HepG2 (cell line): ENCODE results near the gene ADGRG6. TPM values are rescaled to one million over a fixed set of nuclear protein-coding genes. Genes with fewer than 3 reads are reported as not detected.

Experiments used
- ATAC-seq: fragments of 200-7000 bp; cut with Tn5 transposase; 3 replicates; pipeline ENCODE4 v1.9.1; 2020; ENCODE audit warnings: mild to moderate bottlenecking, moderate library complexity
- BruUV-seq: library from RNA; stranded (reverse); fragments of 400-500 nt; replicated peaks from 2 replicates; lab custom pipeline; 2021; lab: Mats Ljungman, UMichigan
- CTCF ChIA-PET: fragments of 300-600 bp; formaldehyde crosslinking; extraction: SDS; loops from one replicate; lab custom pipeline; 2021; ENCODE audit warnings: low total read pairs, inconsistent platforms, low intra/inter-chr PET ratio; lab: Yijun Ruan, JAX
- POLR2A ChIA-PET: fragments of 350-600 bp; sonication (Branson Sonifier 250); formaldehyde crosslinking; loops from one replicate; lab custom pipeline; 2020; ENCODE audit warnings: antibody characterized with exemption, inconsistent platforms; lab: Yijun Ruan, JAX
- DNase-seq: peaks from one replicate; pipeline ENCODE4 v3.0.0-alpha.2; 2015; ENCODE audit warnings: low spot score
- FAIRE-seq: peaks from 3 replicates; lab custom pipeline; 2011; peaks lifted over from hg19 to GRCh38; lab: Jason Lieb, UNC
- H2AFZ ChIP-seq: one replicate; pipeline ENCODE4 v1.6.1; 2011; ENCODE audit warnings: low read length, inconsistent platforms
- H3K27ac ChIP-seq: fragments of 300-600 bp; 3 replicates; pipeline ENCODE4 v1.8.0; 2011; ENCODE audit warnings: mixed run types, mild to moderate bottlenecking, mixed read lengths, low read length, inconsistent platforms; ENCODE audit not compliant: insufficient read depth; ENCODE audit errors: extremely low read length
- H3K27me3 ChIP-seq, 2 experiments: fragments of 200-600 bp in 1 of 2; 2 replicates in 1 of 2; 3 replicates in 1 of 2; pipeline versions ENCODE4 v1.6.0 to v1.8.0; 2011; ENCODE audit warnings: low read length in 2 of 2, mild to moderate bottlenecking in 2 of 2, moderate library complexity in 2 of 2, inconsistent platforms in 1 of 2; ENCODE audit not compliant: insufficient read depth in 2 of 2, control insufficient read depth in 1 of 2
- H3K36me3 ChIP-seq, 2 experiments: fragments of 200-600 bp in 1 of 2; replicated peaks in 1 of 2; 2 replicates in 1 of 2; 3 replicates in 1 of 2; pipeline versions ENCODE4 v1.5.1 to v1.8.0; 2011; ENCODE audit warnings: low read length in 2 of 2, inconsistent platforms in 1 of 2; ENCODE audit not compliant: insufficient read depth in 2 of 2, control insufficient read depth in 1 of 2
- H3K4me1 ChIP-seq: 2 replicates; pipeline ENCODE4 v1.5.1; 2012; ENCODE audit warnings: low read length, inconsistent platforms; ENCODE audit not compliant: insufficient read depth
- H3K4me2 ChIP-seq: 2 replicates; pipeline ENCODE4 v1.6.0; 2011; ENCODE audit warnings: low read depth, low read length, inconsistent platforms
- H3K4me3 ChIP-seq, 3 experiments: fragments of 200-600 bp in 1 of 3; sonication (generic), shearing (Covaris generic) in 1 of 3; replicated peaks in 1 of 3; 2 replicates each; pipeline ENCODE4 v1.5.1; 2011 to 2016; ENCODE audit warnings: low read length in 3 of 3, inconsistent platforms in 2 of 3, low read depth in 2 of 3, mild to moderate bottlenecking in 2 of 3, control low read depth in 1 of 3, mixed read lengths in 1 of 3; ENCODE audit not compliant: insufficient read depth in 1 of 3
- H3K79me2 ChIP-seq: one replicate; pipeline ENCODE4 v1.6.1; 2011; ENCODE audit warnings: low read length, inconsistent platforms; ENCODE audit not compliant: insufficient read depth
- H3K9ac ChIP-seq: 2 replicates; pipeline ENCODE4 v1.6.0; 2011; ENCODE audit warnings: mild to moderate bottlenecking, low read depth, low read length, inconsistent platforms; ENCODE audit not compliant: insufficient read depth
- H3K9me3 ChIP-seq: 2 replicates; pipeline ENCODE4 v1.5.1; 2012; ENCODE audit warnings: mild to moderate bottlenecking, low read length
- H4K20me1 ChIP-seq: 2 replicates; pipeline ENCODE4 v1.6.0; 2011; ENCODE audit warnings: inconsistent platforms, mild to moderate bottlenecking, low read length, moderate library complexity; ENCODE audit not compliant: insufficient read depth
- ARNTL ChIP-seq: sonication (generic); formaldehyde crosslinking; IDR thresholded peaks from 2 replicates; pipeline ENCODE4 v1.4.0; 2020; ENCODE audit warnings: mild to moderate bottlenecking, missing genetic modification reagents
- ATF2 ChIP-seq: sonication (generic); formaldehyde crosslinking; IDR thresholded peaks from 2 replicates; pipeline ENCODE4 v1.4.0; 2020; ENCODE audit warnings: missing genetic modification reagents
- ETV5 ChIP-seq: IDR thresholded peaks from 2 replicates; pipeline ENCODE4 v1.6.1; 2018; ENCODE audit warnings: missing biosample characterization, missing genetic modification reagents, inconsistent platforms, borderline replicate concordance
- FOXO1 ChIP-seq: sonication (generic); formaldehyde crosslinking; IDR thresholded peaks from 2 replicates; pipeline ENCODE4 v1.4.0; 2020; ENCODE audit warnings: missing genetic modification reagents
- HINFP ChIP-seq: sonication (generic); formaldehyde crosslinking; IDR thresholded peaks from 2 replicates; pipeline ENCODE4 v1.4.0; 2020; ENCODE audit warnings: low read depth, mild to moderate bottlenecking, missing genetic modification reagents
- ISX ChIP-seq: sonication (generic); formaldehyde crosslinking; conservative IDR thresholded peaks from 2 replicates; pipeline ENCODE4 v1.5.0; 2020; ENCODE audit warnings: missing genetic modification reagents
- NR2F2 ChIP-seq: IDR thresholded peaks from 2 replicates; pipeline ENCODE4 v1.6.1; 2012; ENCODE audit warnings: low read depth, inconsistent platforms, borderline replicate concordance
- PHF8 ChIP-seq: sonication (generic); formaldehyde crosslinking; IDR thresholded peaks from 2 replicates; pipeline ENCODE4 v1.5.0; 2020; ENCODE audit warnings: missing genetic modification reagents
- POLR2A ChIP-seq, 2 experiments: IDR thresholded peaks; 2 replicates each; pipeline ENCODE4 v1.6.1; 2011; ENCODE audit warnings: low read depth in 2 of 2, low read length in 2 of 2, mild to moderate bottlenecking in 1 of 2, moderate library complexity in 1 of 2; ENCODE audit not compliant: insufficient read depth in 1 of 2
- SKIL ChIP-seq: sonication (generic); formaldehyde crosslinking; IDR thresholded peaks from 2 replicates; pipeline ENCODE4 v1.8.0; 2022; ENCODE audit warnings: missing genetic modification reagents, mild to moderate bottlenecking, moderate library complexity, borderline replicate concordance
- SOX6 ChIP-seq, 2 experiments: fragments of 450-650 bp in 1 of 2; sonication (generic) in 1 of 2; formaldehyde crosslinking in 1 of 2; IDR thresholded peaks; 2 replicates each; pipeline versions ENCODE4 v1.4.0 to v1.6.1; 2017 to 2020; ENCODE audit warnings: antibody characterized with exemption in 1 of 2, mild to moderate bottlenecking in 1 of 2, missing genetic modification reagents in 1 of 2
- ZBTB42 ChIP-seq: sonication (generic); formaldehyde crosslinking; IDR thresholded peaks from 2 replicates; pipeline ENCODE4 v1.5.0; 2020; ENCODE audit warnings: mild to moderate bottlenecking, missing genetic modification reagents
- WGBS: methylation state at CpG from one replicate; pipeline ENCODE4 v1.1.6; 2017; ENCODE audit warnings: low lambda C conversion rate; 5-methylcytosine and 5-hydroxymethylcytosine counted together
- in situ Hi-C: cut with HindIII; loops from 2 replicates; pipeline ENCODE4 v1.10.0; 2017; ENCODE audit warnings: low pct_unique_long_range_greater_than_20kb; ENCODE audit not compliant: extremely low pct_ligation_motif_present
- intact Hi-C: fragments of 100-400 bp; cut with micrococcal nuclease; formaldehyde crosslinking; loops from one replicate; pipeline ENCODE4 v1.10.0; 2022; ENCODE audit not compliant: unreplicated experiment
- polyA plus RNA-seq, 8 experiments: library from polyadenylated mRNA; depleted of rRNA in 3 of 8; stranded (reverse) in 7 of 8; unstranded in 1 of 8; fragments of >200 nt; fragmentation: Illumina TruSeq in 4 of 8; extraction: Trizol in 4 of 8; gene quantifications; 2 replicates each; pipeline versions ENCODE4 v1.2.1 to v1.2.3, GENCODE V29; 2011 to 2016; ENCODE audit warnings: low read depth in 4 of 8, missing spikeins in 1 of 8, mixed read lengths in 1 of 8; ENCODE audit not compliant: insufficient read depth in 1 of 8
- total RNA-seq, 5 experiments: library from RNA; depleted of rRNA; stranded (reverse); fragments of >200 nt; fragmentation: Illumina TruSeq; extraction: Trizol; gene quantifications; 2 replicates each; pipeline ENCODE4 v1.2.3, GENCODE V29; 2016; ENCODE audit warnings: low read depth in 1 of 5
- TF ChIP-seq, protein P1 (sequence below): sonication (generic); formaldehyde crosslinking; IDR thresholded peaks from 2 replicates; pipeline ENCODE4 v1.4.0; 2020; ENCODE audit warnings: missing genetic modification reagents, mild to moderate bottlenecking, borderline replicate concordance

Gene ADGRG6
- total and polyA plus RNA-seq, 2 of the 13 experiments (the other 11 are each of a cell fraction or from before 2014, with no cell fraction given) = 129 to 249 TPM

GRCh38 chr6:142300758-142301650 is 803 bp upstream of the ADGRG6 start (continued):
- TF ChIP-seq SKIL (CRISPR knock-in tag) (no peak), SOX6 (IDR thresholded peaks at IDR 0.05) (no peak), SOX6 (CRISPR knock-in tag; IDR thresholded peaks at IDR 0.05) (peak; percentile 2; the same call in 1 of the 2 replicates), POLR2A (IDR thresholded peaks at IDR 0.05; ENCODE audit: insufficient read depth in 1 of 2, low read depth in 2 of 2, low read length in 2 of 2) (peak; percentile 31 to 55; a peak in 2 of 4 replicates), ETV5 (peak; percentile 57; the same call in 1 of the 2 replicates)

- H3K9ac ChIP-seq = peak overlapping the region; percentile 92
- FAIRE-seq = no peak
- TF ChIP-seq, protein P1, sequence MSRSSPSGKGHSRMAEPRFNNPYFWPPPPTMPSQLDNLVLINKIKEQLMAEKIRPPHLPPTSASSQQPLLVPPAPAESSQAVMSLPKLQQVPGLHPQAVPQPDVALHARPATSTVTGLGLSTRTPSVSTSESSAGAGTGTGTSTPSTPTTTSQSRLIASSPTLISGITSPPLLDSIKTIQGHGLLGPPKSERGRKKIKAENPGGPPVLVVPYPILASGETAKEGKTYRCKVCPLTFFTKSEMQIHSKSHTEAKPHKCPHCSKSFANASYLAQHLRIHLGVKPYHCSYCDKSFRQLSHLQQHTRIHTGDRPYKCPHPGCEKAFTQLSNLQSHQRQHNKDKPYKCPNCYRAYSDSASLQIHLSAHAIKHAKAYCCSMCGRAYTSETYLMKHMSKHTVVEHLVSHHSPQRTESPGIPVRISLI = peak; percentile 53; the same call in 1 of the 2 replicates
- TF ChIP-seq ATF2 (CRISPR knock-in tag) = no peak
- no peak for TF ChIP-seq ZBTB42 (CRISPR knock-in tag)
- no peak for TF ChIP-seq ARNTL (CRISPR knock-in tag)
- TF ChIP-seq NR2F2 = 0 out of 2 replicates have a peak, but pooled peaks have one; percentile 34
- TF ChIP-seq HINFP = peak; percentile 37; the same call in 1 of the 2 replicates
- peak; percentile 32; the same call in 1 of the 2 replicates for TF ChIP-seq PHF8 (CRISPR knock-in tag)
- no peak for TF ChIP-seq ISX (CRISPR knock-in tag)
- no peak for TF ChIP-seq FOXO1 (CRISPR knock-in tag)
Measured at GRCh38 chr6:142302421-142303175, 791 bp downstream of the ADGRG6 start.

More at GRCh38 chr6:142302421-142303175, 791 bp downstream of the ADGRG6 start:
- H3K27me3 ChIP-seq = no peaks in the 10 kb centered on the region; a peak in 1 of 5 replicates
- ChIA-PET POLR2A (interaction anchor here (1.1 to 4.3 kb wide), 12 partner anchors 16 to 78 kb away, joined by 3 to 58 read pairs (median 16); no protein-coding TSS in a partner anchor), CTCF (interaction anchor here (1.1 to 2.1 kb wide), 3 partner anchors 70 to 86 kb away, joined by 3 to 15 read pairs (median 7); no protein-coding TSS in a partner anchor)
- peak overlapping the region; percentile 89 for H3K4me2 ChIP-seq
- H3K4me1 ChIP-seq = peaks cover 64% of the 10 kb centered on the region
- intact Hi-C loops (loop anchor here (1.0 kb wide), 2 partner anchors 29 to 86 kb away; no protein-coding TSS in a partner anchor), in situ Hi-C loops (loop anchor here (5.0 kb wide), 2 partner anchors 65 to 75 kb away; no protein-coding TSS in a partner anchor)
- peak overlapping the region; percentile 85 to 95 (median 93) for H3K4me3 ChIP-seq
- BruUV-seq = no TSS peak
- ATAC-seq (peak; percentile 31), DNase-seq (peak; percentile 55)
- no peak overlapping the region for H2AFZ ChIP-seq
- H3K27ac ChIP-seq = peak overlapping the region; percentile 84
- 0 out of 2 replicates have a peak, but pooled peaks cover 6% of the 10 kb centered on the region for H4K20me1 ChIP-seq
- no peaks in the 10 kb centered on the region; a peak in 2 of 5 replicates for H3K36me3 ChIP-seq
- no peaks in the 10 kb centered on the region for H3K9me3 ChIP-seq
- WGBS = 5% methylated on average over 18 of the region's 18 CpGs
- peaks cover 80% of the 10 kb centered on the region for H3K79me2 ChIP-seq
